Middle frontal gyrus (tissue), 1 donor: ENCODE measurements around the gene KBTBD4.
A peak's percentile ranks its signal among the peaks of the same experiment; 100 is the strongest.
"Not testable (repeated sequence)": the region's sequence is repeated elsewhere in the genome, so short reads cannot be mapped to it uniquely, and the experiment has no call there.

Experiments
- DNase-seq: peaks from one replicate; pipeline ENCODE4 v3.0.0-alpha.2; 2015; ENCODE audit warnings: low spot score; ENCODE audit errors: extremely low spot score

The KBTBD4 gene

GRCh38 chr11:47526032-47526431 lies 52.7 kb downstream of the KBTBD4 start:
- DNase-seq: not testable (repeated sequence)

- DNase-seq: peak; percentile 27
These were observed 54.4 kb downstream of the KBTBD4 start for GRCh38 chr11:47524291-47524874.

DNA sequence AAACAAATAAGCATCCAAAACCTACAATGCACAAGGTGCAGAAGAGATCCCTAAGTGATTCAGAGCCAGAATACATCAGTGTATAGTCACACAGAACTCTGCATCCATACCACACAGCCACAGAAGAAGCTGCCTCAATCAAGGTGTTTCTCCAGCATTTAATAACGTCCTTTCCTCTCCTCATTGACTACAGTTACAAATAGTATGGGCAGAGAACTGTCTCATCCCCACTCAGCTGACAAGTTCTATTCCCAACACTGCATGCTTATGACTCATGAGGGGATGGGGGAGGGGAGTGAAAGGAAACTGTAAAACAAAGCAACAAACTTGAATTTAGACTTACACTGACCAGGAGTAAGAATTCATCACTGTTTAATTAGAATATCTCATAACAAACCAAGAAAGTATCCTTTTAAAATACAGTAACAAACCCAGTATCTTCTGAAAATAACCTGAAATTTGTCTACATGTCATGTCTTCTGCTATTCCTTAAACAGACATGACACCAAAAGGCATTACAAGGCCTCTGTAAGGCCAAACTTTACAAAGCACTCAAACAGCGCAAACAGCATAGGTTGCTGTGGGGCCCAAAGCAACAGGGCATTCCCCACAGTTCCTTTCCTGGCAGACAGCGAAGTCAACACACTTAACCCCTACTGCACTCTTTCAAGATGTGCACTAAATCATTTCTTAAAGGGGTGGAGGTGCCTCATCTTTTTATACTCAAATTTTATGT lies 55.1 kb downstream of the KBTBD4 start:
- DNase-seq: no peak
